ENCODE measurements around the gene PTPRM.

DNA sequence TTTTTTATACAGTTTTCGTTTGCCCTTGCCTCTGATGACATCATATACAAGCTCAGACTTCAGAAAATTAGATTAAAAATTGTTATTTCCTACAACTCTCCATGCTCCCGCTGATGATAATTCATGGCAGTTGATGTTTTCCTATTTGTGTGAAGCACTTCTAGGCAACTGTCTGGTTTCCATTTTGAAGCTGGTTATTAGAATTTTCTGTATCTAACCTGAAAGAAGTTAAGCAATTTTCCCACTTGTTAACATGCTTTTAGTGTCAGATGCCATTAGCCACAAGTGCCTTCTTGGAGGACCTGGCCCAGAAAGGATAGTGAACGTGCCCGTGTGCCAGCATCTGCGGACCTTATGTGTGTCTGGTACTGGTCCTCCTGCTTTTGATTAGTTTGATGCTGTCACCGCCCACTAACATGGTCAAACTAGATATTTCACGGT, 694.6 kb downstream of the PTPRM start:
- TF ChIP-seq SUZ12 (IDR thresholded peaks at IDR 0.05; ENCODE audit: extremely low read depth, insufficient read depth, insufficient read length): no peak
- TF ChIP-seq YY1 (IDR thresholded peaks at IDR 0.05; ENCODE audit: insufficient read depth, insufficient read length): no peak
- TF ChIP-seq ZNF274 (IDR thresholded peaks at IDR 0.05; ENCODE audit: low read depth, low read length): no peak
